ENCODE measurements around the gene RHBG.

The RHBG gene

DNA sequence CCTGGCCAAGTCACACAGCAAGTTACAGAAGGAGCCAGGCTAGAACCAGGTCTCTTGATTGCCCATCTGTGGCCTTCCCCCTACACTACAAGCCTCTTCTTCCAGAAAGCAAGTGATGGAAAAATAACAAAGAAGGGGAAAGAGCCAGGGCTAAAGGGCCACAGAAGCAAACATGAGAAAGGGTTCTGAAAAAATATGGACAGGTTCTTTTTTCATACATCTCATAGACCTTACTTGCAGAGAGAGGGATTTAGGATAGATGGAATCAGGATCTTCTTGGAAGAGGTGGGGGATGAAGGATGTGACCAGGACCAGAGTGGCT is 3.2 kb downstream of the RHBG start:
- DNase-seq (ENCODE audit: extremely low read depth, insufficient read length) = no peak
- no peaks in the 10 kb centered on the region; the same call in none of the 2 replicates for H3K27me3 ChIP-seq (replicated peaks; ENCODE audit: control insufficient read depth, insufficient read depth, low read length)
- no peak for TF ChIP-seq CTCF (IDR thresholded peaks at IDR 0.05; ENCODE audit: insufficient read depth, low read length, poor library complexity, severe bottlenecking)
- no peak overlapping the region for H3K4me3 ChIP-seq (replicated peaks; ENCODE audit: low read depth, low read length)
- H3K36me3 ChIP-seq (ENCODE audit: control insufficient read depth, insufficient read depth, low read length) = no peaks in the 10 kb centered on the region

- TF ChIP-seq CTCF (IDR thresholded peaks at IDR 0.05; ENCODE audit: insufficient read depth, low read length, poor library complexity, severe bottlenecking) = no peak
- Histone ChIP-seq H3K36me3 (ENCODE audit: control insufficient read depth, insufficient read depth, low read length) (no peaks in the 10 kb centered on the region), H3K27me3 (replicated peaks; ENCODE audit: control insufficient read depth, insufficient read depth, low read length) (no peaks in the 10 kb centered on the region; the same call in none of the 2 replicates), H3K4me3 (replicated peaks; ENCODE audit: low read depth, low read length) (no peak overlapping the region)
- no peak for DNase-seq (ENCODE audit: extremely low read depth, insufficient read length)
Measured at GRCh38 chr1:156372876-156373275, 3.9 kb downstream of the RHBG start.

DNA sequence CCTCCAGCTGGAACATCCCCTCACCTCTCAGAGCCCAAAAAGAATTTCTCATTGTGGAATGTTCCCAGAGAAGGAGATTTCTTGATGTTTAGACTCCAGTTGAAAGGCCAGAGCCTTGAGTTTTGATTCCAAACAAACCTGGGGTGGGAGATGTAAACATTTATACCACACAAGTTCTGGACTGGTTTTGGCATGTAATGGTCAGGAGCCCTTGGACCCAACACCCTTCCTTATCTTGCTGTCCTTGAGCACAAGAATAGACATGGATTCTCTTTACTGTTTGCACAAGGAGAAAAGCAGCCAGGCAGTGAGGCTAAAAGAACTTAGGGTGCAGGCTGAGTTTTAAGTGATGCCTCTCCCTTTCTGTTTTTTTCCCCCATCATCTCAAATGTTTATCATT is 4.5 kb downstream of the RHBG start:
- no peak for TF ChIP-seq CTCF (IDR thresholded peaks at IDR 0.05; ENCODE audit: insufficient read depth, low read length, poor library complexity, severe bottlenecking)
- Histone ChIP-seq H3K27me3 (replicated peaks; ENCODE audit: control insufficient read depth, insufficient read depth, low read length) (no peaks in the 10 kb centered on the region; the same call in 1 of the 2 replicates), H3K36me3 (ENCODE audit: control insufficient read depth, insufficient read depth, low read length) (no peaks in the 10 kb centered on the region), H3K4me3 (replicated peaks; ENCODE audit: low read depth, low read length) (no peak overlapping the region)
- DNase-seq (ENCODE audit: extremely low read depth, insufficient read length) = no peak

- DNase-seq (ENCODE audit: extremely low read depth, insufficient read length) = no peak
- Histone ChIP-seq H3K36me3 (ENCODE audit: control insufficient read depth, insufficient read depth, low read length) (no peaks in the 10 kb centered on the region), H3K27me3 (replicated peaks; ENCODE audit: control insufficient read depth, insufficient read depth, low read length) (no peaks in the 10 kb centered on the region; the same call in 1 of the 2 replicates), H3K4me3 (replicated peaks; ENCODE audit: low read depth, low read length) (no peak overlapping the region)
- TF ChIP-seq CTCF (IDR thresholded peaks at IDR 0.05; ENCODE audit: insufficient read depth, low read length, poor library complexity, severe bottlenecking) = no peak
Measured at GRCh38 chr1:156376146-156376545, 7.1 kb downstream of the RHBG start.

- Histone ChIP-seq H3K27me3 (replicated peaks; ENCODE audit: control insufficient read depth, insufficient read depth, low read length) (no peaks in the 10 kb centered on the region), H3K4me3 (replicated peaks; ENCODE audit: low read depth, low read length) (no peak overlapping the region), H3K36me3 (ENCODE audit: control insufficient read depth, insufficient read depth, low read length) (no peaks in the 10 kb centered on the region)
- TF ChIP-seq CTCF (IDR thresholded peaks at IDR 0.05; ENCODE audit: insufficient read depth, low read length, poor library complexity, severe bottlenecking) = no peak
- DNase-seq (ENCODE audit: extremely low read depth, insufficient read length) = no peak
Measured at GRCh38 chr1:156376958-156377919, 8.2 kb downstream of the RHBG start.

Measured in GM06990 (cell line).